ENCODE results near the gene KCNJ3.

- TF ChIP-seq CTCF (CRISPR knock-in tag; IDR thresholded peaks at IDR 0.05) = no peak
- TF ChIP-seq ATRX (CRISPR knock-in tag; IDR thresholded peaks at IDR 0.05; ENCODE audit: borderline replicate concordance) = no peak
- TF ChIP-seq PAX8 (CRISPR knock-in tag; IDR thresholded peaks at IDR 0.05; ENCODE audit: borderline replicate concordance) = no peak
- no peak for TF ChIP-seq GABPA (IDR thresholded peaks at IDR 0.05; ENCODE audit: low read depth, low read length)
- no peak for TF ChIP-seq GABPA (CRISPR knock-in tag; IDR thresholded peaks at IDR 0.05; ENCODE audit: low read depth)
- TF ChIP-seq, protein P1, sequence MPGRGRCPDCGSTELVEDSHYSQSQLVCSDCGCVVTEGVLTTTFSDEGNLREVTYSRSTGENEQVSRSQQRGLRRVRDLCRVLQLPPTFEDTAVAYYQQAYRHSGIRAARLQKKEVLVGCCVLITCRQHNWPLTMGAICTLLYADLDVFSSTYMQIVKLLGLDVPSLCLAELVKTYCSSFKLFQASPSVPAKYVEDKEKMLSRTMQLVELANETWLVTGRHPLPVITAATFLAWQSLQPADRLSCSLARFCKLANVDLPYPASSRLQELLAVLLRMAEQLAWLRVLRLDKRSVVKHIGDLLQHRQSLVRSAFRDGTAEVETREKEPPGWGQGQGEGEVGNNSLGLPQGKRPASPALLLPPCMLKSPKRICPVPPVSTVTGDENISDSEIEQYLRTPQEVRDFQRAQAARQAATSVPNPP (CRISPR knock-in tag; IDR thresholded peaks at IDR 0.05) = no peak
These were observed 73.3 kb downstream of the KCNJ3 start for GRCh38 chr2:154771664-154772284.
